Endodermal cell (in vitro differentiated cells): ENCODE measurements around the gene CMTR1. TPM values are rescaled to one million over a fixed set of nuclear protein-coding genes. Genes with fewer than 3 reads are reported as not detected.

Source experiments
- DNase-seq: peaks from one replicate; pipeline ENCODE4 v3.0.0-alpha.2; 2017
- H3K27ac ChIP-seq: 2 replicates; pipeline ENCODE4 v1.5.1; 2013; ENCODE audit warnings: mild to moderate bottlenecking, low read depth, low read length, moderate library complexity
- H3K27me3 ChIP-seq: 2 replicates; pipeline ENCODE4 v1.6.1; 2013; ENCODE audit warnings: mild to moderate bottlenecking, low read length, moderate library complexity; ENCODE audit not compliant: insufficient read depth, control insufficient read depth, poor library complexity, severe bottlenecking
- H3K36me3 ChIP-seq: 2 replicates; pipeline ENCODE4 v1.7.0; 2013; ENCODE audit warnings: mild to moderate bottlenecking, low read length, moderate library complexity; ENCODE audit not compliant: control insufficient read depth, insufficient read depth
- H3K4me1 ChIP-seq: one replicate; pipeline ENCODE4 v1.7.0; 2013; ENCODE audit warnings: low read length; ENCODE audit not compliant: control insufficient read depth, insufficient read depth
- H3K4me3 ChIP-seq: 2 replicates; pipeline ENCODE4 v1.5.1; 2013; ENCODE audit warnings: mild to moderate bottlenecking, low read length, moderate library complexity
- H3K9ac ChIP-seq: 2 replicates; pipeline ENCODE4 v1.6.1; 2013; ENCODE audit warnings: mild to moderate bottlenecking, low read length, moderate library complexity; ENCODE audit not compliant: poor library complexity, severe bottlenecking; ENCODE audit errors: extremely low read depth
- H3K9me3 ChIP-seq: 2 replicates; pipeline ENCODE4 v1.6.1; 2013; ENCODE audit warnings: mild to moderate bottlenecking, low read length, moderate library complexity; ENCODE audit not compliant: control insufficient read depth
- H3K27ac Mint-ChIP-seq: 2 replicates; pipeline ENCODE4 v1.8.0; 2020; ENCODE audit warnings: mixed read lengths
- H3K27me3 Mint-ChIP-seq: 2 replicates; pipeline ENCODE4 v1.8.0; 2021; ENCODE audit warnings: mild to moderate bottlenecking, mixed read lengths; ENCODE audit not compliant: insufficient read depth
- H3K36me3 Mint-ChIP-seq: 2 replicates; pipeline ENCODE4 v1.8.0; 2020; ENCODE audit warnings: low read depth, mixed read lengths
- H3K4me1 Mint-ChIP-seq: 2 replicates; pipeline ENCODE4 v1.8.0; 2020; ENCODE audit warnings: mixed read lengths
- H3K4me3 Mint-ChIP-seq: 2 replicates; pipeline ENCODE4 v1.8.0; 2020; ENCODE audit warnings: mild to moderate bottlenecking, moderate library complexity, mixed read lengths
- H3K9me3 Mint-ChIP-seq: 2 replicates; pipeline ENCODE4 v1.8.0; 2020; ENCODE audit warnings: mild to moderate bottlenecking, mixed read lengths
- CTCF ChIP-seq: fragments of 200-600 bp; sonication (generic); conservative IDR thresholded peaks from 2 replicates; pipeline ENCODE4 v1.5.0; 2021; ENCODE audit warnings: antibody characterized with exemption, mild to moderate bottlenecking
- WGBS, 2 experiments: methylation state at CpG; one replicate each; pipeline versions ENCODE4 v1.1.5 to v1.1.7; 2013; ENCODE audit warnings: missing lambda C conversion rate in 2 of 2, mixed read lengths in 1 of 2; ENCODE audit not compliant: insufficient coverage in 1 of 2, insufficient read length in 1 of 2; 5-methylcytosine and 5-hydroxymethylcytosine counted together
- total RNA-seq, 2 donors: library from RNA; stranded (reverse); fragmentation: NEBNext Ultra II Directional in 1 of 2; extraction: Animal tissue kit (Norgen Biotek cat#: 25700) in 1 of 2; gene quantifications; 2 replicates in 1 of 2; 3 replicates in 1 of 2; pipeline ENCODE4 v1.2.1, GENCODE V29; 2021

The CMTR1 gene
- total RNA-seq, 2 donors from 2014 or later = 62.0 to 91.6 TPM

GRCh38 chr6:37516076-37516919 lies 83.3 kb downstream of the CMTR1 start:
- H3K27me3 Mint-ChIP-seq = peaks cover 35% of the 10 kb centered on the region
- H3K36me3 Mint-ChIP-seq = no peaks in the 10 kb centered on the region
- DNase-seq = peak; percentile 76
- Histone ChIP-seq H3K4me1 (peaks cover 9% of the 10 kb centered on the region), H3K36me3 (no peaks in the 10 kb centered on the region), H3K4me3 (no peak overlapping the region), H3K27me3 (peaks cover 19% of the 10 kb centered on the region), H3K27ac (peak overlapping the region; percentile 85), H3K9ac (no peak overlapping the region), H3K9me3 (no peaks in the 10 kb centered on the region)
- H3K9me3 Mint-ChIP-seq = no peaks in the 10 kb centered on the region
- H3K27ac Mint-ChIP-seq = no peak overlapping the region
- TF ChIP-seq CTCF = no peak
- peaks cover 22% of the 10 kb centered on the region for H3K4me1 Mint-ChIP-seq
- 62 to 73% methylated on average over 7 to 18 of the region's 18 CpGs for WGBS, 2 experiments
- H3K4me3 Mint-ChIP-seq = no peak overlapping the region

- Mint-ChIP-seq H3K27ac (no peak overlapping the region), H3K36me3 (no peaks in the 10 kb centered on the region), H3K27me3 (peaks cover 28% of the 10 kb centered on the region), H3K9me3 (no peaks in the 10 kb centered on the region), H3K4me1 (peaks cover 22% of the 10 kb centered on the region), H3K4me3 (no peak overlapping the region)
- no peak for TF ChIP-seq CTCF
- Histone ChIP-seq H3K9me3 (no peaks in the 10 kb centered on the region), H3K4me3 (no peak overlapping the region), H3K27me3 (peaks cover 15% of the 10 kb centered on the region), H3K36me3 (no peaks in the 10 kb centered on the region), H3K9ac (no peak overlapping the region), H3K4me1 (peaks cover 8% of the 10 kb centered on the region), H3K27ac (peak overlapping the region; percentile 85)
- no peak for DNase-seq
- WGBS, 2 experiments = 78 to 85% methylated on average over 8 to 16 of the region's 16 CpGs
Observed at GRCh38 chr6:37516920-37517405, 83.9 kb downstream of the CMTR1 start.

GRCh38 chr6:37517411-37517812 lies 84.4 kb downstream of the CMTR1 start:
- Histone ChIP-seq H3K36me3 (no peaks in the 10 kb centered on the region), H3K9me3 (no peaks in the 10 kb centered on the region), H3K4me3 (no peak overlapping the region), H3K4me1 (peaks cover 4% of the 10 kb centered on the region), H3K27me3 (peaks cover 13% of the 10 kb centered on the region), H3K27ac (peak overlapping the region; percentile 68), H3K9ac (no peak overlapping the region)
- Mint-ChIP-seq H3K9me3 (no peaks in the 10 kb centered on the region), H3K36me3 (no peaks in the 10 kb centered on the region), H3K27ac (no peak overlapping the region), H3K27me3 (peaks cover 25% of the 10 kb centered on the region), H3K4me1 (peaks cover 20% of the 10 kb centered on the region), H3K4me3 (no peak overlapping the region)
- DNase-seq = no peak
- no peak for TF ChIP-seq CTCF
- WGBS, 2 experiments = 79 to 84% methylated on average over 7 to 11 of the region's 11 CpGs
